GM19455 (cell line): ENCODE data around the gene ROR2.
"Not testable (repeated sequence)": the region's sequence is repeated elsewhere in the genome, so short reads cannot be mapped to it uniquely, and the experiment has no call there.

Experiments used
- ATAC-seq: cut with Tn5 transposase; IDR thresholded peaks from one replicate; pipeline ENCODE4 v1.9.1; 2021; ENCODE audit not compliant: unreplicated experiment

Gene ROR2

GRCh38 chr9:91924090-91924489 is 25.9 kb downstream of the ROR2 start:
- no peak for ATAC-seq

GRCh38 chr9:91923145-91923544 is 26.9 kb downstream of the ROR2 start:
- ATAC-seq = no peak

DNA sequence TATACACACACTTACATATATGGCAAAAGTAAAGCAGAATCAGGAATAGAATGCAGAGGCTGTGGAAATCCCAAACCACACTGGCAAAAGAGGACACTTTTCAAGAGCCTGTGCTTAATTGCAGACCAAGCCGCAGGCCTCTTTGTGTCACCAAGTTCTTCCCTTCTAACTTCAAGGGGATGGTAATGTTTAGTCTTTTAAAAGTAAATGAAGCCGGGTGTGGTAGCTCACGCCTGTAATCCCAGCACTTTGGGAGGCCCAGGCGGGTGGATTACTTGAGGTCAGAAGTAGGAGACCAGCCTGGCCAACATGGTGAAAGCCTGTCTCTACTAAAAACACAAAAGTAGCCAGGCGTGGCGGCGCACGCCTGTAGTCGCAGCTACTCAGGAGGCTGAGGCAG is 28.7 kb downstream of the ROR2 start:
- ATAC-seq = no peak

DNA sequence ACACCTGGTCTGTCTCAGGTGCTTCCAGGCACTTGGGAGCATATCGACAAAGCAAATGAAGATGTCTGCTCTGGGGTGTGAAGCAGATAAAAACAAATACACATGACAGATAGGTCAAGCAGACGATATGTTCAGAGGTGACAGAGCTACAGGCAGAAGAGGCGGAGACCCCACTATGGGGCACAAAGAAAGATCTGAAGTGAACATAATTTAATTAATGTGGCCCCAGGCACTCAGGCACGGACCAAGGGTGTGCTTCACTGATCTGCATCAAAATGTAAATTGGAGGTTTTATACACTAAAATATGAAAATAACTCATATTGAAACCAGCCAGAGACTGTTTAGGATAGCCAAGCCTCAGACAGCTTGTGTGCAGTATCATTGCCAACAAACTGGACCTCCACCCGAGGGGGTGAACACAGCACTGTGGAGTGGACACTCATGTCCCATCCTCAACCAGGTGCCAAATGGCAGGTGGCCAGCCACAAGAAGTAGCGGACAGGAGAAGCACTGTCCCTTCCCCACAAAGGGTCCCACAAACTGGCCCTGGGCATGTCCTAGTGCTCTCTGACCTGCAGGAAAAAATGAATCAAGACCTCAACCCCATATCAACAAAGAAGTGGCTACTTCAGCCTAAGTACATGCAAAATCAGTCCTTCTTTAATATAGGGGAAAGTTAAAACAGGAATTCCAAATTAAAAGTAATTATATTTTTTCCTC is 29.2 kb downstream of the ROR2 start:
- ATAC-seq = no peak

- ATAC-seq = no peak
Observed at GRCh38 chr9:91919621-91920020, 30.4 kb downstream of the ROR2 start.

GRCh38 chr9:91917436-91917835 is 32.6 kb downstream of the ROR2 start:
- no peak for ATAC-seq

GRCh38 chr9:91915524-91916263 is 34.3 kb downstream of the ROR2 start:
- ATAC-seq = no peak

GRCh38 chr9:91914937-91915336 is 35.1 kb downstream of the ROR2 start:
- ATAC-seq = no peak

DNA sequence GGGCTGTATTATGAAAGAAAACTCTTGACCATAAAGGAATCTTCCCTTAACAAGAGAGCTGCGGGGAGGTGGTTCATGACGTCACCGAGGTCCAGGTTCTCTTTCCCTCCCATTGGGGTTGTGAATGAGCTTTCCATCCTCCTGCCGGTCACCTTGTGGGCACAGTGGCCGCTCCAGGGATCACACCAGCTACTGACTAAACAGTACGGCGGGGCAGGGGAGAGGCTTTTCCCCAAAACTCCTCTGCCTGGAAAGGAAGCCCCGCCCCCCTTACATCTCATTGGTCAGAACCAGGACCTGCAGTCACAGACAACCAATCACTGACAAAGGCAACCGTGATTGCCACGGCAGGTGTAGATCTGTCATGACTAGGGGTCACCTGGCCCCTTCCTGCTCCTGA is 35.6 kb downstream of the ROR2 start:
- no peak for ATAC-seq

DNA sequence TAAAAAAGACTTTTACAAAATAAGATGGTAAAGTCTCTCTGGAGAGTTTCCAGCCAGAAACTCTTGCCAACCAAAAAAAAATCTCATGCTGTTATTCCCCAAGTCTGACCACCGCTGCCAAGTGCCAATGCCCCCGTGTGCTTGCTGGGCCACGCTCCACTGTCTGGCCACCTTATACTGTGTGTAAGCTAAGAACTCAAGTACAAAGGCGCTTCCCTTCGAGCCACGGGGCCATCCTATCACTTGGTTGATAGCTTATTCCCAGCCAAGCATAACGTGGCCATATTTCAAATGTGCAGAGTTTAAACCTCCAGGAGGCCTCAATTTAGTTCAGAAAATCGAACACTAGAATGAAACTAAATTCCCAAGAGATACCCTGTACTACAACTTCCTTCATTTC is 36.0 kb downstream of the ROR2 start:
- ATAC-seq = no peak

GRCh38 chr9:91913096-91913495 is 36.9 kb downstream of the ROR2 start:
- no peak for ATAC-seq

DNA sequence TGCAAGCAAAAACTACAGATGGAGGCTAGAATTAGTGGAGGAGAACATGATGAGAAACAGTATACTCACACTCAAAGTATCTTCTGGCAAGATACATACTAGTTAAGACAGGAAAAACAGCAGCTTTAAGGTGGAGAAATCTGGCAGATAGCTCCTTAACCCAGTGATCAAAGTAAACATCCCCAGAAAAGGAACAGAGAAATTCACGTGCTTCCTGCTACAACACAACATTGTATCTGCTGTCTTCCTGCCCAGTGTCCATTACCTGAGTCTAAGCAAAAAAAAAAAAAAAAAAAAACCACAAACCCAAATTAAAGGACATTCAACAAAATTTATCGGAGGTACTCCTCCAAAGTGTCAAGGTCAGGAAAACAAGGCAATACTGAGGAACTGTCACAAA is 38.4 kb downstream of the ROR2 start:
- ATAC-seq = no peak

DNA sequence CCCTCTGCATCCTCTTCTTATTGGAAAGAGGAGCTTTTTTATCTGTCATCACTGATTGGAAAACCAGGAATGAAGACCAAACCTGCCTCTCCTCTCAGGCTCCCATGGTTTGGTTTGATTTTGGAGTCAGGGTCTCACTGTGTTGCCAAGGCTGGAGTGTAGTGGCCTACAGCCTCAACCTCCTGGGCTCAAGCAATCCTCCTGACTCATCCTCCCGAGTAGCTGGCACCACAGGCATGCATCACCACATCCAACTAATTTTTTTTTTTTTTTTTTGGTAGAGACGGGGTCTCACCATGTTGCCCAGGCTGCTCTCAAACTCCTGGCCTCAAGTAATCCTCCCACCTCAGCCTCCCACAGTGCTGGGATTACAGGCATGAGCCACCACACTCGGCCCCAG is 40.8 kb downstream of the ROR2 start:
- ATAC-seq = not testable (repeated sequence)

- no peak for ATAC-seq
Observed at GRCh38 chr9:91908746-91909145, 41.3 kb downstream of the ROR2 start.

- no peak for ATAC-seq
Observed at GRCh38 chr9:91908293-91908623, 41.8 kb downstream of the ROR2 start.

- ATAC-seq = no peak
Observed at GRCh38 chr9:91907484-91908292, 42.3 kb downstream of the ROR2 start.

DNA sequence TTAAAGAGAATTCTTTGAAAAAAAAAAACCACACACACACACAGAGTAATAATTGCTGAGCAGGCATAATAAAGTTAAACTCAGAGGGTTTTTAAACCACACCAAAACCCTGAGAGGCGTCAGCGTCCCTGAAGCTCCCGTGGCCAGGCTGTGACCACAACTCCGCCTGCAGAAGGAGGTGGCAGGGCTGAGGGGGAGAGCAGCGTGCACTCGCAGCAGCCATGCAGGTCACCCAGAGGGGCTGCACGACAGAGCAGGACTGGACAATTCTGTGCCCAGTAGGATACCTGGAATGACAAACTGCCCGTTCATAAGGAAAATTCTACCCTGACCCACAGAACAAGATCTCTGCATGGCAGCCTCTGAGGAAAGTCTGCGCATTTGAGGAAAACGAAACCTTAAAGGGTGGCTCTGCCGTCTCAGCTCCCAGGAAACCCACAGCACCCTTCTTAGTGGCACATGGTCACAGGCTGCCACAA is 44.0 kb downstream of the ROR2 start:
- no peak for ATAC-seq

DNA sequence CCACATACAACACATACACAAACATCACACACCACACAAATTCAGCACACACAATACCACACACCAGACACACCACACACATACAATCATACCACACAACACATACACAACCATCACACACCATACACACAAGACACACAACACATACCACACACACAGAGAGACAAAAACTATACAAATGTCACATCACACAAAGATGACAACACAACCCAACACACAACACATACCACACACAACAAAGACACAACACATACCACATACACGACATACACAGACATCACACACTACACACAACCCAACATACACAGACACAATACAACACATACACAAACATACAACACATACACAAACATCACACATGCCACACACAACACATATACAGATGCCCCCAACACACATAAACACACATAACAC is 44.8 kb downstream of the ROR2 start:
- ATAC-seq = no peak

GRCh38 chr9:91904588-91905236 is 45.3 kb downstream of the ROR2 start:
- ATAC-seq = no peak

DNA sequence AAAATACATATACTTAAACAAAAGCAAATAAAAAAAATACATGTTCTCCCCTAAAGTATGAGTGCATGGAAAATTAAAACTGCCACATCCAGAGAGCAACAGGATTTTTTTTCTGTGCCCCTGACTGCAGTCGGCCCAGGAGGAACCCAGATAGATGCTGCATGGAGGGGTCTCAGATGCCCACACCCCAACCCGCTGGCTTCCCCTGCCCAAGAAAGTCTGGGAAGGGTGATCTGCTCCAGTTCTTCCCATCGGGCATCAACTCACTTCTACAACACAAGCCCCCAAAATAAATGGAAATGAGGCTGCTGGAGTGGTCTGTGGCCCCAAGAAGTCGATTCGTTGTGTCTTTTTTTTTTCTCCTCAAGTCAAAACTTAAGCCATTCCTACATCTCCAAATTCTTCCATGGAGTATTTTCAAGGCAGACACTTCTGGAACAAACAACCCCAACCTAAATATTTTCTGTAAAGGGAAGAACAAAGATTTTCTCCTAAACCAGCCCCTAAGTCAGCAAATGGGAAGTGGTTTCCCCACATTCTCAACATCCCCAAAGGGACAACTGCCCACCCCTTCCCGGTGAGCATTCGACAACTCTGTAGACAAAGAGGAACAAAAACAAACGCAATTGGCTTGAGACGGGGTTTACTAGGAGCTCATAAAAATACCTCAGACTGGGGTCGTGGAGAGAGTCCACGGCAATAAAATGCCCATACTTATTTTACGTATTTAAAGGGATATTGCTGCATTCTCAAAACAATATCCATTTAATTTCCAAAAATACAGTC is 46.7 kb downstream of the ROR2 start:
- ATAC-seq = no peak
